HCT116 (cell line): ENCODE data around the gene KIR3DL1. TPM values are rescaled to one million over a fixed set of nuclear protein-coding genes. Genes with fewer than 3 reads are reported as not detected.

ENCODE experiments used
- ATAC-seq: fragments of 200-7000 bp; cut with Tn5 transposase; 2 replicates; pipeline ENCODE4 v1.9.1; 2020; ENCODE audit warnings: mild to moderate bottlenecking, moderate library complexity
- BruUV-seq: library from RNA; stranded (reverse); fragments of 400-500 nt; replicated peaks from 2 replicates; lab custom pipeline; 2021; lab: Mats Ljungman, UMichigan
- CTCF ChIA-PET: fragments of 300-600 bp; sonication (Branson Sonifier 250); formaldehyde crosslinking; loops from one replicate; lab custom pipeline; 2021; ENCODE audit warnings: antibody characterized with exemption; lab: Charles Lee
- POLR2A ChIA-PET: fragments of 300-600, 350-600 bp; sonication (Branson Sonifier 250); formaldehyde crosslinking; loops from one replicate; lab custom pipeline; 2021; ENCODE audit warnings: antibody characterized with exemption; lab: Charles Lee
- RAD21 ChIA-PET, 2 experiments: fragments of 300-600 bp; sonication (Branson Sonifier 250); formaldehyde crosslinking; loops; one replicate each; lab custom pipeline; 2023; ENCODE audit warnings: low total read pairs in 2 of 2; ENCODE audit not compliant: uncharacterized antibody in 2 of 2, unreplicated experiment in 2 of 2, low non-redundant PET in 1 of 2; lab: Charles Lee
- DNase-seq: peaks from one replicate; pipeline ENCODE4 v3.0.0-alpha.2; 2010; ENCODE audit warnings: low read depth, low spot score
- H2AFZ ChIP-seq: fragments of 200-600 bp; shearing (Covaris generic), sonication (generic); 2 replicates; pipeline ENCODE4 v1.6.1; 2017; ENCODE audit warnings: low read depth, mixed run types, mixed read lengths, antibody characterized with exemption, low read length; ENCODE audit not compliant: poor library complexity, severe bottlenecking
- H3K27ac ChIP-seq: 2 replicates; pipeline ENCODE4 v1.5.1; 2012; ENCODE audit warnings: low read depth, low read length
- H3K27me3 ChIP-seq: fragments of 200-600 bp; sonication (generic); 2 replicates; pipeline ENCODE4 v1.6.1; 2016; ENCODE audit warnings: mixed run types, low read length, mixed read lengths; ENCODE audit not compliant: insufficient read depth
- H3K36me3 ChIP-seq, 2 experiments: fragments of 200-500 bp in 1 of 2; fragments of 200-600 bp in 1 of 2; sonication (Bioruptor generic) in 1 of 2; sonication (generic) in 1 of 2; 2 replicates each; pipeline versions ENCODE4 v1.5.1 to v1.6.1; 2014 to 2016; ENCODE audit warnings: low read length in 2 of 2, inconsistent platforms in 1 of 2, mixed read lengths in 1 of 2, mixed run types in 1 of 2; ENCODE audit not compliant: insufficient read depth in 2 of 2, control insufficient read depth in 1 of 2
- H3K4me1 ChIP-seq, 2 experiments: fragments of 200-600 bp in 1 of 2; sonication (generic) in 1 of 2; 2 replicates each; pipeline versions ENCODE4 v1.5.1 to v1.6.1; 2012 to 2017; ENCODE audit warnings: low read length in 2 of 2, inconsistent platforms in 1 of 2, mild to moderate bottlenecking in 1 of 2, mixed read lengths in 1 of 2, mixed run types in 1 of 2, moderate library complexity in 1 of 2; ENCODE audit not compliant: insufficient read depth in 2 of 2, control insufficient read depth in 1 of 2
- H3K4me2 ChIP-seq: fragments of 200-600 bp; sonication (generic); 2 replicates; pipeline ENCODE4 v1.6.1; 2017; ENCODE audit warnings: mixed run types, low read length, mixed read lengths
- H3K4me3 ChIP-seq, 2 experiments: fragments of 200-600 bp in 1 of 2; sonication (generic) in 1 of 2; replicated peaks in 1 of 2; 2 replicates each; pipeline ENCODE4 v1.5.1; 2011 to 2016; ENCODE audit warnings: low read length in 2 of 2, control low read depth in 1 of 2, low read depth in 1 of 2, mild to moderate bottlenecking in 1 of 2, mixed read lengths in 1 of 2, mixed run types in 1 of 2
- H3K79me2 ChIP-seq: fragments of 200-600 bp; sonication (generic); 2 replicates; pipeline ENCODE4 v1.6.1; 2017; ENCODE audit warnings: mild to moderate bottlenecking, mixed run types, low read length, moderate library complexity, mixed read lengths; ENCODE audit not compliant: insufficient read depth
- H3K9ac ChIP-seq: fragments of 200-600 bp; sonication (generic); 2 replicates; pipeline ENCODE4 v1.6.1; 2016; ENCODE audit warnings: low read length, mixed read lengths
- H3K9me2 ChIP-seq: fragments of 200-600 bp; sonication (generic), shearing (Covaris generic); 2 replicates; pipeline ENCODE4 v1.6.1; 2017; ENCODE audit warnings: mixed run types, mild to moderate bottlenecking, moderate library complexity; ENCODE audit not compliant: insufficient read depth
- H3K9me3 ChIP-seq, 2 experiments: fragments of 200-500 bp in 1 of 2; fragments of 200-600 bp in 1 of 2; sonication (Bioruptor generic) in 1 of 2; sonication (generic) in 1 of 2; 2 replicates each; pipeline ENCODE4 v1.6.1; 2014 to 2017; ENCODE audit warnings: low read length in 2 of 2, mixed read lengths in 2 of 2, inconsistent platforms in 1 of 2, low read depth in 1 of 2, mild to moderate bottlenecking in 1 of 2, mixed run types in 1 of 2, moderate library complexity in 1 of 2; ENCODE audit not compliant: control insufficient read depth in 1 of 2, insufficient read depth in 1 of 2
- H4K20me1 ChIP-seq: fragments of 200-600 bp; sonication (generic), shearing (Covaris generic); 2 replicates; pipeline ENCODE4 v1.6.1; 2017; ENCODE audit warnings: mixed run types, mild to moderate bottlenecking, moderate library complexity; ENCODE audit not compliant: insufficient read depth
- CBX3 ChIP-seq: IDR thresholded peaks from 2 replicates; pipeline ENCODE4 v1.6.1; 2012; ENCODE audit warnings: low read depth
- CEBPB ChIP-seq: IDR thresholded peaks from 2 replicates; pipeline ENCODE4 v1.6.1; 2012; ENCODE audit warnings: low read depth
- CTCF ChIP-seq, 3 experiments: fragments of 200-600 bp in 1 of 3; sonication (generic) in 1 of 3; IDR thresholded peaks in 2 of 3; conservative IDR thresholded peaks in 1 of 3; 2 replicates each; pipeline ENCODE4 v1.5.1; 2012 to 2017; ENCODE audit warnings: low read depth in 2 of 3, low read length in 2 of 3, antibody characterized with exemption in 1 of 3, borderline replicate concordance in 1 of 3, control low read depth in 1 of 3, mild to moderate bottlenecking in 1 of 3, mixed read lengths in 1 of 3, mixed run types in 1 of 3, moderate library complexity in 1 of 3; ENCODE audit not compliant: insufficient read depth in 1 of 3
- EGR1 ChIP-seq: IDR thresholded peaks from 2 replicates; pipeline ENCODE4 v1.6.1; 2012; ENCODE audit warnings: low read depth
- FOSL1 ChIP-seq: IDR thresholded peaks from 2 replicates; pipeline ENCODE4 v1.6.1; 2012; ENCODE audit warnings: low read depth
- JUND ChIP-seq: IDR thresholded peaks from 2 replicates; pipeline ENCODE4 v1.6.1; 2012
- POLR2AphosphoS5 ChIP-seq: IDR thresholded peaks from 2 replicates; pipeline ENCODE4 v1.6.1; 2011; ENCODE audit warnings: mild to moderate bottlenecking, low read depth, low read length, moderate library complexity
- RAD21 ChIP-seq: IDR thresholded peaks from 2 replicates; pipeline ENCODE4 v1.6.1; 2012; ENCODE audit warnings: low read depth, mild to moderate bottlenecking
- REST ChIP-seq: IDR thresholded peaks from 2 replicates; pipeline ENCODE4 v1.6.1; 2012; ENCODE audit warnings: low read depth
- SIN3A ChIP-seq: IDR thresholded peaks from 2 replicates; pipeline ENCODE4 v1.6.1; 2012; ENCODE audit warnings: low read depth
- SP1 ChIP-seq: IDR thresholded peaks from 2 replicates; pipeline ENCODE4 v1.6.1; 2012; ENCODE audit warnings: low read depth
- SRF ChIP-seq: IDR thresholded peaks from 2 replicates; pipeline ENCODE4 v1.6.1; 2012; ENCODE audit warnings: low read depth
- YY1 ChIP-seq: IDR thresholded peaks from 2 replicates; pipeline ENCODE4 v1.6.1; 2011; ENCODE audit warnings: low read length, low read depth, moderate library complexity, mild to moderate bottlenecking; ENCODE audit not compliant: insufficient replicate concordance; ENCODE audit errors: extremely low read depth
- ZFX ChIP-seq: fragments of 450-650 bp; IDR thresholded peaks from 2 replicates; pipeline ENCODE4 v1.6.1; 2017
- intact Hi-C: fragments of 100-400 bp; cut with micrococcal nuclease; formaldehyde crosslinking; loops from 2 replicates; pipeline ENCODE4 v1.10.0; 2022
- total RNA-seq: library from RNA; stranded (reverse); gene quantifications from one replicate; pipeline ENCODE4 v1.2.1, GENCODE V29; 2021; ENCODE audit not compliant: unreplicated experiment
- TF ChIP-seq, protein P1 (sequence below): IDR thresholded peaks from 2 replicates; pipeline ENCODE4 v1.6.1; 2011; ENCODE audit warnings: mild to moderate bottlenecking, low read length, moderate library complexity; ENCODE audit not compliant: insufficient replicate concordance; ENCODE audit errors: extremely low read depth

Gene KIR3DL1
- total RNA-seq, 1 experiment from 2014 or later = not detected

DNA sequence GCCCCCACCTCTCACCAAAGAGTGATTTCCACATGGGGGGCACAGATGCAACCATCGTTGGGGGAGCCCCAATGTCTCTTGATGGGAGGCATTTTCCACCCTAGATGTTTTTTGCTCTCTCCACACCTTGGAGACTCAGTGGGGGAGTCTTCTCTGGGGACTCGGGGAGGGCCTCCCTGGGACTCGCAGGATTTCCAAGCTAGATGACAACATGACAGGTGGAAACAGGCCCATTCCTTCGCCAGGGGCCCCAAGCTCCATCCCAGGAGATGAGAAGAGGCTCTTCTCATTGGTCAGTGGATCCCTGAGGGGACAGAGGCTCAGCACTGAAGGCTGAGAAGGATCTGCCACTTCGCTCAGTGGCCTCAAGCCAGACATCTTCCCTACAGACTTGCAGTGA is 25.6 kb upstream of the KIR3DL1 start:
- DNase-seq (no peak), ATAC-seq (no peak)
- no peak overlapping the region for H3K27ac ChIP-seq
- no peak overlapping the region for H2AFZ ChIP-seq
- no peaks in the 10 kb centered on the region for H3K9me2 ChIP-seq
- H3K4me3 ChIP-seq = no peak overlapping the region
- no peak overlapping the region for H3K9ac ChIP-seq
- no peaks in the 10 kb centered on the region for H3K4me1 ChIP-seq
- H3K79me2 ChIP-seq = no peaks in the 10 kb centered on the region
- ChIA-PET CTCF (no interaction called here), POLR2A (no interaction called here), RAD21 (no interaction called here)
- H3K4me2 ChIP-seq = no peak overlapping the region
- peaks cover 27% of the 10 kb centered on the region for H3K27me3 ChIP-seq
- no peaks in the 10 kb centered on the region for H3K9me3 ChIP-seq
- H3K36me3 ChIP-seq = no peaks in the 10 kb centered on the region
- no TSS peak for BruUV-seq
- intact Hi-C loops = no loop called here
- H4K20me1 ChIP-seq = no peaks in the 10 kb centered on the region
- TF ChIP-seq CEBPB (no peak), YY1 (no peak), EGR1 (no peak), FOSL1 (no peak), SIN3A (no peak), CBX3 (no peak), CTCF (IDR thresholded peaks at IDR 0.05 in 2 of 3, conservative IDR thresholded peaks at IDR 0.05 in 1 of 3; ENCODE audit: borderline replicate concordance in 1 of 3, insufficient read depth in 1 of 3, low read depth in 2 of 3, low read length in 2 of 3) (no peak), ZFX (no peak), SP1 (no peak), JUND (no peak), RAD21 (no peak)
- TF ChIP-seq, all 23 proteins: peak for 0

DNA sequence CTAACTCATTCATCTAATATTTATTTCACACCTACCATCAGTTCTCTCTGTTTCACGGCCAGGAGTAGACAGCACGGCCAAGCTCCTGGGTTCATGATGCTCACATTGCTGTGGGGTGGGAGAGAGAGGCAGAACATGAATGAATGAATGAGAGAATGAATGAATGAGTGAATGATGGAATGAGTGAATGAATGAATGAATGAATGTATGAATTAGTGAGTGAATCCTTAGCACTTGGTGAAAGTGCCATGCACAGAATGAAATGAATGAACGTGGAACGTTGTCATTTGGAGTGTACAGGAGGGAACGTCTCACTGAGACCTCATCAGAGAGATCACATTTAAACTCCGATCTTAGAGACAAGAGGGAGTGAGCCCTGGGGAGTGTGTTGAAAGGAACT is 24.8 kb upstream of the KIR3DL1 start:
- Histone ChIP-seq H2AFZ (no peak overlapping the region), H3K9me2 (no peaks in the 10 kb centered on the region), H3K79me2 (no peaks in the 10 kb centered on the region), H3K9ac (no peak overlapping the region), H4K20me1 (no peaks in the 10 kb centered on the region), H3K36me3 (no peaks in the 10 kb centered on the region), H3K4me2 (no peak overlapping the region), H3K27ac (no peak overlapping the region), H3K4me3 (no peak overlapping the region), H3K4me1 (no peaks in the 10 kb centered on the region), H3K27me3 (peaks cover 27% of the 10 kb centered on the region), H3K9me3 (no peaks in the 10 kb centered on the region)
- POLR2A ChIA-PET = no interaction called here
- DNase-seq (no peak), ATAC-seq (no peak)
- intact Hi-C loops = no loop called here
- no TSS peak for BruUV-seq
- RAD21 ChIA-PET = no interaction called here
- CTCF ChIA-PET = no interaction called here
- TF ChIP-seq, protein P1, sequence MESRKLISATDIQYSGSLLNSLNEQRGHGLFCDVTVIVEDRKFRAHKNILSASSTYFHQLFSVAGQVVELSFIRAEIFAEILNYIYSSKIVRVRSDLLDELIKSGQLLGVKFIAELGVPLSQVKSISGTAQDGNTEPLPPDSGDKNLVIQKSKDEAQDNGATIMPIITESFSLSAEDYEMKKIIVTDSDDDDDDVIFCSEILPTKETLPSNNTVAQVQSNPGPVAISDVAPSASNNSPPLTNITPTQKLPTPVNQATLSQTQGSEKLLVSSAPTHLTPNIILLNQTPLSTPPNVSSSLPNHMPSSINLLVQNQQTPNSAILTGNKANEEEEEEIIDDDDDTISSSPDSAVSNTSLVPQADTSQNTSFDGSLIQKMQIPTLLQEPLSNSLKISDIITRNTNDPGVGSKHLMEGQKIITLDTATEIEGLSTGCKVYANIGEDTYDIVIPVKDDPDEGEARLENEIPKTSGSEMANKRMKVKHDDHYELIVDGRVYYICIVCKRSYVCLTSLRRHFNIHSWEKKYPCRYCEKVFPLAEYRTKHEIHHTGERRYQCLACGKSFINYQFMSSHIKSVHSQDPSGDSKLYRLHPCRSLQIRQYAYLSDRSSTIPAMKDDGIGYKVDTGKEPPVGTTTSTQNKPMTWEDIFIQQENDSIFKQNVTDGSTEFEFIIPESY = no peak
- TF ChIP-seq SRF (no peak), YY1 (no peak), JUND (no peak), POLR2AphosphoS5 (no peak), REST (no peak)
